SK-N-SH (cell line): Measurements from ENCODE around the gene MUC5AC. TPM values are rescaled to one million over a fixed set of nuclear protein-coding genes. Genes with fewer than 3 reads are reported as not detected.
A peak's percentile ranks its signal among the peaks of the same experiment; 100 is the strongest.

Experiments used
- CTCF ChIA-PET: fragments of 300-600, 350-600 bp; formaldehyde crosslinking; extraction: SDS; loops from one replicate; lab custom pipeline; 2021; lab: Yijun Ruan, JAX
- POLR2A ChIA-PET: fragments of 350-600 bp; sonication (Branson Sonifier 250); formaldehyde crosslinking; extraction: SDS; loops from one replicate; lab custom pipeline; 2020; ENCODE audit warnings: antibody characterized with exemption, inconsistent platforms; lab: Yijun Ruan, JAX
- DNase-seq: peaks from one replicate; pipeline ENCODE4 v3.0.0; 2012
- H2AFZ ChIP-seq: fragments of 200-600 bp; sonication (generic); 2 replicates; pipeline ENCODE4 v1.8.1; 2016; ENCODE audit warnings: antibody characterized with exemption, mild to moderate bottlenecking, low read depth
- H3F3A ChIP-seq: fragments of 200-600 bp; sonication (generic); replicated peaks from 2 replicates; pipeline ENCODE3; 2016; ENCODE audit warnings: antibody characterized with exemption, mild to moderate bottlenecking; ENCODE audit not compliant: insufficient read depth
- H3K27ac ChIP-seq, 2 experiments: fragments of 200-500 bp in 1 of 2; fragments of 200-600 bp in 1 of 2; sonication (Bioruptor generic) in 1 of 2; sonication (generic), shearing (Covaris generic) in 1 of 2; 2 replicates each; pipeline versions ENCODE4 v1.5.1 to v1.6.1; 2014 to 2016; ENCODE audit warnings: low read depth in 2 of 2, inconsistent platforms in 1 of 2, low read length in 1 of 2, mild to moderate bottlenecking in 1 of 2, mixed read lengths in 1 of 2
- H3K27me3 ChIP-seq: fragments of 200-600 bp; sonication (generic), shearing (Covaris generic); 2 replicates; pipeline ENCODE4 v1.6.1; 2016; ENCODE audit warnings: mixed run types; ENCODE audit not compliant: insufficient read depth
- H3K36me3 ChIP-seq, 2 experiments: fragments of 200-500 bp in 1 of 2; fragments of 200-600 bp in 1 of 2; sonication (Bioruptor generic) in 1 of 2; sonication (generic) in 1 of 2; replicated peaks in 1 of 2; 2 replicates each; pipeline versions ENCODE3 to v1.5.1; 2014 to 2016; ENCODE audit warnings: low read length in 1 of 2, mild to moderate bottlenecking in 1 of 2; ENCODE audit not compliant: insufficient read depth in 2 of 2, control insufficient read depth in 1 of 2
- H3K4me1 ChIP-seq, 2 experiments: fragments of 200-500 bp in 1 of 2; fragments of 200-600 bp in 1 of 2; sonication (Bioruptor generic) in 1 of 2; sonication (generic), shearing (Covaris generic) in 1 of 2; 2 replicates each; pipeline versions ENCODE4 v1.5.1 to v1.6.1; 2014 to 2016; ENCODE audit warnings: low read depth in 1 of 2, low read length in 1 of 2, mixed run types in 1 of 2; ENCODE audit not compliant: insufficient read depth in 2 of 2, control insufficient read depth in 1 of 2
- H3K4me2 ChIP-seq: fragments of 200-600 bp; sonication (generic), shearing (Covaris generic); 2 replicates; pipeline ENCODE4 v1.6.1; 2017; ENCODE audit warnings: mixed run types
- H3K4me3 ChIP-seq, 2 experiments: fragments of 200-500 bp in 1 of 2; fragments of 200-600 bp in 1 of 2; sonication (Bioruptor generic) in 1 of 2; sonication (generic), shearing (Covaris generic) in 1 of 2; 2 replicates each; pipeline versions ENCODE4 v1.5.1 to v1.8.1; 2014 to 2016; ENCODE audit warnings: low read depth in 2 of 2, inconsistent platforms in 1 of 2, low read length in 1 of 2, mild to moderate bottlenecking in 1 of 2, mixed read lengths in 1 of 2, moderate library complexity in 1 of 2
- H3K79me2 ChIP-seq: fragments of 200-600 bp; sonication (generic); 2 replicates; pipeline ENCODE4 v1.8.1; 2017; ENCODE audit warnings: mild to moderate bottlenecking; ENCODE audit not compliant: insufficient read depth
- H3K9ac ChIP-seq: fragments of 200-600 bp; sonication (generic); 2 replicates; pipeline ENCODE4 v1.6.1; 2017; ENCODE audit warnings: mixed run types
- H3K9me2 ChIP-seq: fragments of 200-600 bp; sonication (generic); 2 replicates; pipeline ENCODE4 v1.6.1; 2017; ENCODE audit warnings: mixed run types
- H3K9me3 ChIP-seq: fragments of 200-600 bp; sonication (generic); 2 replicates; pipeline ENCODE4 v1.6.1; 2017; ENCODE audit warnings: mixed run types, mild to moderate bottlenecking, moderate library complexity
- H4K20me1 ChIP-seq: fragments of 200-600 bp; sonication (generic); 2 replicates; pipeline ENCODE4 v1.6.1; 2017; ENCODE audit warnings: mild to moderate bottlenecking, mixed run types; ENCODE audit not compliant: insufficient read depth
- CHD2 ChIP-seq: fragments of 150-350 bp; IDR thresholded peaks from 2 replicates; pipeline ENCODE4 v1.6.1; 2018; ENCODE audit warnings: low read length; ENCODE audit not compliant: partially characterized antibody
- CTCF ChIP-seq: fragments of 200-600 bp; sonication (generic); IDR thresholded peaks from 2 replicates; pipeline ENCODE4 v1.6.1; 2017; ENCODE audit warnings: antibody characterized with exemption, mild to moderate bottlenecking, moderate library complexity
- EP300 ChIP-seq, 2 experiments: IDR thresholded peaks; 2 replicates each; pipeline versions ENCODE4 v1.4.0 to v1.6.1; 2012; ENCODE audit warnings: borderline replicate concordance in 1 of 2, low read depth in 1 of 2, low read length in 1 of 2
- EZH2phosphoT487 ChIP-seq: fragments of 200-600 bp; sonication (generic); IDR thresholded peaks from 2 replicates; pipeline ENCODE4 v1.6.1; 2017; ENCODE audit warnings: low read depth, mixed run types, mild to moderate bottlenecking, antibody characterized with exemption, moderate library complexity, borderline replicate concordance
- GATA2 ChIP-seq: sonication (generic); formaldehyde crosslinking; IDR thresholded peaks from 2 replicates; pipeline ENCODE4 v1.5.0; 2020; ENCODE audit warnings: mild to moderate bottlenecking, missing genetic modification reagents
- IRF3 ChIP-seq: fragments of 150-350 bp; IDR thresholded peaks from 2 replicates; pipeline ENCODE4 v1.6.1; 2016; ENCODE audit warnings: mild to moderate bottlenecking, low read depth, low read length
- JUND ChIP-seq: IDR thresholded peaks from 2 replicates; pipeline ENCODE4 v1.4.0; 2012
- MEF2A ChIP-seq: IDR thresholded peaks from 2 replicates; pipeline ENCODE4 v1.4.0; 2012; ENCODE audit warnings: low read depth, borderline replicate concordance
- MXI1 ChIP-seq: IDR thresholded peaks from 2 replicates; pipeline ENCODE4 v1.6.1; 2012; ENCODE audit warnings: mild to moderate bottlenecking, low read depth, low read length, improper control_type of control experiment
- PBX3 ChIP-seq: IDR thresholded peaks from 2 replicates; pipeline ENCODE4; 2012
- POLR2AphosphoS5 ChIP-seq: IDR thresholded peaks from 2 replicates; pipeline ENCODE4 v1.6.1; 2012; ENCODE audit warnings: low read depth, low read length
- RCOR1 ChIP-seq: fragments of 150-350 bp; IDR thresholded peaks from 2 replicates; pipeline ENCODE4 v1.6.1; 2017; ENCODE audit warnings: antibody characterized with exemption, low read length
- REST ChIP-seq: IDR thresholded peaks from 2 replicates; pipeline ENCODE4 v1.6.1; 2012; ENCODE audit warnings: mild to moderate bottlenecking, low read depth, low read length, moderate library complexity
- RXRA ChIP-seq: IDR thresholded peaks from 2 replicates; pipeline ENCODE4 v1.4.0; 2012; ENCODE audit warnings: low read depth, mild to moderate bottlenecking, borderline replicate concordance
- USF1 ChIP-seq: IDR thresholded peaks from 2 replicates; pipeline ENCODE4 v1.4.0; 2012; ENCODE audit warnings: low read depth, borderline replicate concordance
- YY1 ChIP-seq: IDR thresholded peaks from 2 replicates; pipeline ENCODE4 v1.4.0; 2012; ENCODE audit warnings: low read depth, mild to moderate bottlenecking
- WGBS: methylation state at CpG from one replicate; pipeline ENCODE4 v1.1.6; 2017; ENCODE audit warnings: low lambda C conversion rate; 5-methylcytosine and 5-hydroxymethylcytosine counted together
- polyA plus RNA-seq, 3 experiments: library from polyadenylated mRNA; depleted of rRNA; stranded (reverse); fragments of >200 nt; gene quantifications; 2 replicates each; pipeline ENCODE4 v1.2.3, GENCODE V29; 2012

Gene MUC5AC
- polyA plus RNA-seq, 1 of the 3 experiments (the other 2 are of a cell fraction), result not detected

- Histone ChIP-seq H3K9me3 (no peaks in the 10 kb centered on the region), H4K20me1 (no peaks in the 10 kb centered on the region), H3K9ac (no peak overlapping the region), H3K4me3 (no peak overlapping the region), H3K9me2 (no peaks in the 10 kb centered on the region), H3K4me1 (peaks cover 0 to 10% of the 10 kb centered on the region in 2 experiments; a peak in 1 of 4 replicates), H2AFZ (no peak overlapping the region), H3K27me3 (peaks cover 5% of the 10 kb centered on the region; the same call in 1 of the 2 replicates), H3K4me2 (no peak overlapping the region), H3K27ac (no peak overlapping the region), H3F3A (no peaks in the 10 kb centered on the region), H3K79me2 (no peaks in the 10 kb centered on the region), H3K36me3 (no peaks in the 10 kb centered on the region)
- ChIA-PET POLR2A (no interaction called here), CTCF (interaction anchor here (0.7 kb wide), 1 partner anchor 318 kb away, joined by 3 read pairs; no protein-coding TSS in a partner anchor)
- peak; percentile 14 for DNase-seq
- TF ChIP-seq CHD2, result no peak
- WGBS, result 83% methylated on average over 3 of the region's 29 CpGs
Measured at GRCh38 chr11:1197431-1197885, 39.7 kb downstream of the MUC5AC start.

GRCh38 chr11:1197886-1198560 lies 40.3 kb downstream of the MUC5AC start:
- no peak overlapping the region for H3K27ac ChIP-seq
- no peaks in the 10 kb centered on the region for H3K9me2 ChIP-seq
- DNase-seq, result peak; percentile 34
- H4K20me1 ChIP-seq, result no peaks in the 10 kb centered on the region
- POLR2A ChIA-PET, result no interaction called here
- peaks cover 0 to 10% of the 10 kb centered on the region in 2 experiments; a peak in 1 of 4 replicates for H3K4me1 ChIP-seq
- H3K4me3 ChIP-seq, result no peak overlapping the region
- 64% methylated on average over 17 of the region's 33 CpGs for WGBS
- H3F3A ChIP-seq, result no peaks in the 10 kb centered on the region
- no peak overlapping the region for H3K4me2 ChIP-seq
- H2AFZ ChIP-seq, result no peak overlapping the region
- peaks cover 5% of the 10 kb centered on the region; the same call in 1 of the 2 replicates for H3K27me3 ChIP-seq
- H3K36me3 ChIP-seq, result no peaks in the 10 kb centered on the region
- H3K79me2 ChIP-seq, result no peaks in the 10 kb centered on the region
- no peaks in the 10 kb centered on the region for H3K9me3 ChIP-seq
- TF ChIP-seq REST (no peak), PBX3 (no peak), JUND (no peak), MEF2A (no peak), IRF3 (no peak), CTCF (no peak), YY1 (no peak), USF1 (no peak), MXI1 (no peak), GATA2 (no peak), RXRA (no peak), EP300 (IDR thresholded peaks at IDR 0.05; ENCODE audit: borderline replicate concordance in 1 of 2, low read depth in 1 of 2, low read length in 1 of 2) (no peak), EZH2phosphoT487 (no peak), RCOR1 (no peak), POLR2AphosphoS5 (no peak)
- TF ChIP-seq, all 33 proteins: peak for 0
- no peak overlapping the region for H3K9ac ChIP-seq
- CTCF ChIA-PET, result no interaction called here
